ENCODE measurements around the gene PRKX. TPM values are rescaled to one million over a fixed set of nuclear protein-coding genes. Genes with fewer than 3 reads are reported as not detected.
"Not testable (repeated sequence)": the region's sequence is repeated elsewhere in the genome, so short reads cannot be mapped to it uniquely, and the experiment has no call there.

PRKX gene
- total RNA-seq, 4 donors from 2014 or later = 1.2 to 4.7 (median 2.3) TPM

GRCh38 chrX:3576886-3577501 is 136.5 kb downstream of the PRKX start:
- Histone ChIP-seq H3K9me3 (no peaks in the 10 kb centered on the region), H3K27me3 (no peaks in the 10 kb centered on the region), H3K36me3 (no peaks in the 10 kb centered on the region), H3K4me3 (no peak overlapping the region), H3K27ac (no peak overlapping the region), H3K4me1 (no peaks in the 10 kb centered on the region)
- ATAC-seq (no peak), DNase-seq (no peak)
- TF ChIP-seq CTCF (IDR thresholded peaks at IDR 0.05 in 4 of 5, conservative IDR thresholded peaks at IDR 0.05 in 1 of 5) (no peak), POLR2A (IDR thresholded peaks at IDR 0.05) (no peak)
- in situ Hi-C loops (cut with MboI; ENCODE audit: low sequenced_read_pairs in 4 of 4) = no loop called here
- intact Hi-C loops (cut with DNase I; ENCODE audit: low total_unique reads) = no loop called here

- no peak overlapping the region for H3K27ac ChIP-seq
- no peaks in the 10 kb centered on the region for H3K4me1 ChIP-seq
- no peak for TF ChIP-seq POLR2A (IDR thresholded peaks at IDR 0.05)
- H3K9me3 ChIP-seq = no peaks in the 10 kb centered on the region
- in situ Hi-C loops (cut with MboI; ENCODE audit: low sequenced_read_pairs in 4 of 4) (no loop called here), intact Hi-C loops (cut with DNase I; ENCODE audit: low total_unique reads) (no loop called here)
- no peaks in the 10 kb centered on the region for H3K36me3 ChIP-seq
- H3K4me3 ChIP-seq = no peak overlapping the region
- no peaks in the 10 kb centered on the region for H3K27me3 ChIP-seq
- ATAC-seq (no peak), DNase-seq (no peak)
Measured at GRCh38 chrX:3567686-3568085, 145.8 kb downstream of the PRKX start.

GRCh38 chrX:3563451-3563850 is 150.0 kb downstream of the PRKX start:
- H3K4me3 ChIP-seq = no peak overlapping the region
- no peaks in the 10 kb centered on the region for H3K4me1 ChIP-seq
- H3K27me3 ChIP-seq = no peaks in the 10 kb centered on the region
- H3K9me3 ChIP-seq = no peaks in the 10 kb centered on the region
- ATAC-seq (no peak), DNase-seq (no peak)
- in situ Hi-C loops (cut with MboI; ENCODE audit: low sequenced_read_pairs in 4 of 4) = no loop called here
- H3K36me3 ChIP-seq = no peaks in the 10 kb centered on the region
- no peak overlapping the region for H3K27ac ChIP-seq
- intact Hi-C loops (cut with DNase I; ENCODE audit: low total_unique reads) = no loop called here
- TF ChIP-seq CTCF (IDR thresholded peaks at IDR 0.05 in 4 of 5, conservative IDR thresholded peaks at IDR 0.05 in 1 of 5) = no peak
- no peak for TF ChIP-seq POLR2A (IDR thresholded peaks at IDR 0.05)

GRCh38 chrX:3560010-3560409 is 153.4 kb downstream of the PRKX start:
- H3K9me3 ChIP-seq; in situ Hi-C loops (cut with MboI; ENCODE audit: low sequenced_read_pairs in 4 of 4); H3K4me1 ChIP-seq; DNase-seq; H3K4me3 ChIP-seq; intact Hi-C loops (cut with DNase I; ENCODE audit: low total_unique reads); H3K27ac ChIP-seq; H3K36me3 ChIP-seq; H3K27me3 ChIP-seq; ATAC-seq: not testable (repeated sequence)
